Central memory CD8-positive, alpha-beta T cell (primary cell): Measurements from ENCODE around the gene HLTF.
"Not testable (repeated sequence)": the region's sequence is repeated elsewhere in the genome, so short reads cannot be mapped to it uniquely, and the experiment has no call there.

Experiments used
- ATAC-seq: fragments of 150-1000 bp; cut with Tn5 transposase; replicated peaks from 2 replicates; pipeline ENCODE4 v1.10.0; 2022; ENCODE audit warnings: mild to moderate bottlenecking, moderate FRiP score, moderate number of reproducible peaks; ENCODE audit not compliant: poor library complexity, severe bottlenecking; ENCODE audit errors: extremely low read depth
- DNase-seq, 2 donors: peaks; one replicate each; pipeline ENCODE4 v3.0.0; 2021; ENCODE audit warnings: low spot score in 2 of 2
- H3K27ac Mint-ChIP-seq: one replicate; pipeline ENCODE4 v1.8.0; 2022; ENCODE audit warnings: low read depth, mild to moderate bottlenecking, moderate library complexity, mixed read lengths
- H3K27me3 Mint-ChIP-seq: one replicate; pipeline ENCODE4 v1.8.0; 2022; ENCODE audit warnings: mixed read lengths
- H3K36me3 Mint-ChIP-seq: one replicate; pipeline ENCODE4 v1.8.0; 2022; ENCODE audit warnings: mild to moderate bottlenecking, moderate library complexity, mixed read lengths; ENCODE audit not compliant: insufficient read depth
- H3K4me1 Mint-ChIP-seq: one replicate; pipeline ENCODE4 v1.8.0; 2022; ENCODE audit warnings: mixed read lengths
- H3K4me3 Mint-ChIP-seq: one replicate; pipeline ENCODE4 v1.8.0; 2022; ENCODE audit warnings: mild to moderate bottlenecking, moderate library complexity, mixed read lengths
- H3K9me3 Mint-ChIP-seq: one replicate; pipeline ENCODE4 v1.8.0; 2022; ENCODE audit warnings: mixed read lengths

HLTF gene

DNA sequence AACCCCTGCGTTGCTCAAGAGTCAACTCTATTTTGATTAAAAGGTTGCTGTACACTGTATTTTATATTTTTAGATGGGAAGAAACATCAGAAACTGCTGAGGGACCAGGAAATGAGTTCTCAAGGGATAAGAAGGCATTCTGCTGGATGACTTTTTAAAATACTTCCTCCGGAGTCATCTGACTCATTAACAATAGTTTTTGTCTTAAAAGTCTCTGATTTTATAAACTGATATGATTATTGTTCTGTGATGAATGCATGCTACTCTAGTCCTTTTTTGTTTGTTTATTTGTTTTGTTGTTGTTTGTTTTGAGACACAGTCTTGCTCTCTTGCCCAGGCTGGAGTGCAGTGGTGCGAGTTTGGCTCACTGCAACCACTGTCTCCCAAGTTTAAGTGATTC is 18.2 kb upstream of the HLTF start:
- peaks cover 13% of the 10 kb centered on the region for H3K27me3 Mint-ChIP-seq
- no peaks in the 10 kb centered on the region for H3K4me1 Mint-ChIP-seq
- no peaks in the 10 kb centered on the region for H3K9me3 Mint-ChIP-seq
- no peak overlapping the region for H3K4me3 Mint-ChIP-seq
- no peak overlapping the region for H3K27ac Mint-ChIP-seq
- DNase-seq (no peak), ATAC-seq (no peak)
- no peaks in the 10 kb centered on the region for H3K36me3 Mint-ChIP-seq

DNA sequence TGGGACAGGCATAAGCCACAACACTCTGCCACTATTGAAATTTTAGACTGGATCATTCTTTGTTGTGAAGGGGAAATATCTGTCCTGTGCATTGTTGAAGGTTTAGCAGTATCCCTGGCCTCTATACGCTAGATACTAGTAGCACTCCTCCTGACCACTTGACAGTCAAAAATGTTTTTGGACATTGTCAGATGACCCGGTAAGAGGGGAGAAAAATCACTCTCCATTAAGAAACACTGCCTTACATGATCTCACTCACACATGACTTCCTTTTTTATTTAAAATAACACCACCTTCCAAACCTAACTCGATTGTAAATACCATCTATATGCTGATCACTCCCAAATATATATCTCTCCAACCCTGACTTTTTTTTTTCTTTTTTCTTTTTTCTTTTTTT is 15.3 kb upstream of the HLTF start:
- DNase-seq = no peak
- no peak overlapping the region for H3K4me3 Mint-ChIP-seq

DNA sequence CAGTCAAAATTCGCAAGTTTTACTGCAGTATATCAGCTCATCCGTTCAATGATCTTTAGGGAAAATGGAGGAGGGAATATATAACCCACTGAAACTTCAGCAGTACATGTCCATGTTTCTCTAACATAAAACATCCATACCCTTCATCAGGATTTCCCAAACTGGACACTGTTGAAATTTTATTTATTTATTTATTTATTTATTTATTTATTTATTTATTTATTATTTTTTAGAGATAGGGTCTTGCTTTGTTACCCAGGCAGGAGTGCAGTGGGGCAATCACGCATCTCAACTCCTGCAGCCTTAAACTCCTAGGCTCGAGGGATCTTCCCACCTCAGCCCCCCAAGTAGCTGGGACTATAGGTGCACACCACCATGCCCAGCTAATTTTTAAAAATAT is 14.8 kb upstream of the HLTF start:
- ATAC-seq = no peak
- H3K27ac Mint-ChIP-seq = no peak overlapping the region
- no peaks in the 10 kb centered on the region for H3K9me3 Mint-ChIP-seq
- H3K4me1 Mint-ChIP-seq = no peaks in the 10 kb centered on the region
- no peak overlapping the region for H3K4me3 Mint-ChIP-seq
- peaks cover 13% of the 10 kb centered on the region for H3K27me3 Mint-ChIP-seq
- DNase-seq = no peak
- H3K36me3 Mint-ChIP-seq = no peaks in the 10 kb centered on the region

More for the DNA sequence above, 15.3 kb upstream of the HLTF start:
- Mint-ChIP-seq H3K27me3 (peaks cover 13% of the 10 kb centered on the region), H3K4me1 (no peaks in the 10 kb centered on the region), H3K9me3 (no peaks in the 10 kb centered on the region), H3K27ac (no peak overlapping the region), H3K36me3 (no peaks in the 10 kb centered on the region)
- ATAC-seq = no peak

DNA sequence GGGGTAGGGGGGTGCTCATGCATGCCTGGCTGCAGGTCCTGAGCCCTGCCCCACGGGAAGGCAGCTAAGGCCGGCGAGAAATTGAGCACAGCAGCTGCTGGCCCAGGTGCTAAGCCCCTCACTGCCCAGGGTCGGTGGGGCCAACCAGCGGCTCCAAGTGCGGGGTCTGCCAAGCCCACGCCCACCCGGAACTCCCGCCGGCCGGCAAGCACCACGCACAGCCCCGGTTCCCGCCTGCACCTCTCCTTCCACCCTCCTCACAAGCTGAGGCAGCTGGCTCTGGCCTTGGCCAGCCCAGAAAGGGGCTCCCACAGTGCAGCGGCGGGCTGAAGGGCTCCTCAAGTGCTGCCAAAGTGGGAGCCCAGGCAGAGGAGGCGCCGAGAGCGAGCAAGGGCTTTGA is 11.7 kb upstream of the HLTF start:
- peaks cover 13% of the 10 kb centered on the region for H3K27me3 Mint-ChIP-seq
- H3K4me3 Mint-ChIP-seq, DNase-seq, H3K36me3 Mint-ChIP-seq, H3K9me3 Mint-ChIP-seq, ATAC-seq, H3K4me1 Mint-ChIP-seq, H3K27ac Mint-ChIP-seq: not testable (repeated sequence)

DNA sequence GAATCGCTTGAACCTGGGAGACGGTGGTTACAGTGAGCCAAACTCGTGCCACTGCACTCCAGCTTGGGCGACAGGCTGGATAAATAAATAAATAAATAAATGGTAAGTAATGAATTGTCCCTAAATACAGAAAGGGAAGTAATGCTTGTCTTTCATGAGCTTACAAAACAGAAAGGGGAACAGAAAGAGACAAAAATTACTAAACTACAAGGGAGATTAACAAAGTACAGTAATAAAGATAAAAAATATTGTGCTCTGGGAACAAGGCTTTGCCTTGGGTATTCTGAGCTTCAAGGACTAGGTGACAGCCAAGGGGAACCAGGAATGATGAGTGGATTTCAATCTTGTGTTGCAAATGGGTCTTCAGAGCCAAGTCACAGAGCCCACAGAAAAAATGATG is 9.2 kb upstream of the HLTF start:
- Mint-ChIP-seq H3K27me3 (no peaks in the 10 kb centered on the region), H3K36me3 (no peaks in the 10 kb centered on the region), H3K4me1 (no peaks in the 10 kb centered on the region), H3K27ac (no peak overlapping the region), H3K4me3 (no peak overlapping the region), H3K9me3 (no peaks in the 10 kb centered on the region)
- ATAC-seq (no peak), DNase-seq (no peak)

DNA sequence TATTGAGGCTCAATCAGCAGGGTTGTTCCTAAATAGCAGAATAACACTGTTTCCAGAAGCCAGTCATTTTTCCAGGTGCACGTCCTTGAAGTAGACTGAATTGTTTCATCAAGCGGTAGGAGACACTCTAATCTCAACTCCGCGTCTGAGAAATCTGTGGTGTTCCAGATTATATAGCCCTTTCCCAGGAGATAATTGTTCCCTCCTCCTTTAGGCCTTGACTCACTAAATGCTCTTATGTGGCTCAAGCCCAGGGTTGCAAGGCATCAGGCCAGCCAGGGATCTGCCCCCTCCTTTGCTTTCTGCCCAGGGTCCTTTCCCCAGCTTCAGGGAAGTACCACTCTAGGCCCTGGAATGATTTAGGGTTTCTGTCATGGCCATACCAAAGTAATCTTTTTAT is 5.7 kb upstream of the HLTF start:
- Mint-ChIP-seq H3K27ac (no peak overlapping the region), H3K4me3 (no peak overlapping the region)

DNA sequence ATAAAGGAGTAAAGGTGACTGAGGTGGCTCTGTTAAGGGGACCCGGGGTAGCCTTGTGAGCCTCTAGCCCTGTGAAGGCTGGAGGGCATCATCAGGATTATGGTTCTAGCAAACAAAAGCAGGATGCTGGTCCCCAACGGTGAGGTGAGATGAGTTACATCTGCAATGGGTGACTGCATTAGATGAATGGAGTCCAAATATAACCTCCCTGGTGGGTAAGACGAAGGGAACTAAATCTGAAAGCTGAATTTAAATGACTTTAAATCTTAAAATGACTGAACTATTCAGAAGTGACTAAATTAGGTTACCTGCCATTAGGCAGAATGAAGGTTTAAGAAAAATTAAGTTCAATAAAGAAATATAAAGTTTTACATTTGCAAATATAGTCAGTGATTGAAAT is 4.6 kb upstream of the HLTF start:
- DNase-seq = no peak
- H3K27ac Mint-ChIP-seq = no peak overlapping the region
- H3K36me3 Mint-ChIP-seq = peaks cover 11% of the 10 kb centered on the region

More for the DNA sequence above, 5.7 kb upstream of the HLTF start:
- H3K27me3 Mint-ChIP-seq = no peaks in the 10 kb centered on the region
- H3K36me3 Mint-ChIP-seq = peaks cover 4% of the 10 kb centered on the region
- DNase-seq (no peak), ATAC-seq (no peak)
- H3K9me3 Mint-ChIP-seq = no peaks in the 10 kb centered on the region
- no peaks in the 10 kb centered on the region for H3K4me1 Mint-ChIP-seq

DNA sequence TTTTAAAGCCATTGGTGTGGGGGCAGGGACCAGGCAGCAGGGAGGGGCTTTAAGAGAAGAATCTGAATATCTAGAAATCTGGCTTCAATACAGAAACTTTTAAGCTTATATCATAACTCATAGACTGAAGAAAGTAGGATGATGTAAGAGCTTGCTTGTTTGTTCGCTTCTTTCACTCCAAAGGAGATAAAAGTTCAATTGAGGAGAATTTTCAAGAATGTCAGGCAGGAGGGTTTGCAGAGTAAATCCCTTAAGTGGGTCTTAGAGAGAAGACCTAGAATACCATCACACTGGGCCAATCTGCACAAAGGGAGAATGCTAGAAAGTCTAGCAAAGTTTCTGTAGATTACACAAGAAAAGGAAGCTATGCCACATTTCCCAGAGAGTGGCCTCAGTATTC is 4.1 kb upstream of the HLTF start:
- Mint-ChIP-seq H3K9me3 (no peaks in the 10 kb centered on the region), H3K27ac (no peak overlapping the region), H3K4me3 (no peak overlapping the region), H3K27me3 (no peaks in the 10 kb centered on the region), H3K36me3 (peaks cover 14% of the 10 kb centered on the region), H3K4me1 (peaks cover 4% of the 10 kb centered on the region)
- no peak for DNase-seq
- ATAC-seq = no peak

More for the DNA sequence above, 4.6 kb upstream of the HLTF start:
- H3K27me3 Mint-ChIP-seq = no peaks in the 10 kb centered on the region
- H3K4me1 Mint-ChIP-seq = no peaks in the 10 kb centered on the region
- no peak overlapping the region for H3K4me3 Mint-ChIP-seq
- no peaks in the 10 kb centered on the region for H3K9me3 Mint-ChIP-seq
- no peak for ATAC-seq

DNA sequence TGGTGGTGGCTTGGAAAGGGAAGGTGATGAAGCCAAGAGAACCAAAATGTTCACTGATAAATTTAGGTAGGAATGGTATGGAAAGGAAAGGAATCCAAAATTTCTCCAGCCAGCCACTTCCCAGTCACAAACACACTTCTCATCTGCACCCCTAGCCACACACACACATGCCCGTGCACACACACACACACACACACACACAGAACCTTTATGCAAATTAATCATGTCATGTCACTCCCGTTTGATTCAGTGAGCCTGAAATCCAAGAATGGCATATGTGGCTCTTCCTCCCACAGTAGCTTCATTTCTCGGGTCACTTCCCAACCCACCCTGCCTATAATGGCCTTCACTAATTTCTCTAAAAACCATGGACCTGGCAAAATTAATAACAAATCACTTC is 3.1 kb upstream of the HLTF start:
- no peak for ATAC-seq
- no peaks in the 10 kb centered on the region for H3K9me3 Mint-ChIP-seq
- H3K36me3 Mint-ChIP-seq = peaks cover 14% of the 10 kb centered on the region
- no peak for DNase-seq
- no peaks in the 10 kb centered on the region for H3K27me3 Mint-ChIP-seq
- H3K27ac Mint-ChIP-seq = no peak overlapping the region
- H3K4me1 Mint-ChIP-seq = peaks cover 15% of the 10 kb centered on the region
- H3K4me3 Mint-ChIP-seq = no peak overlapping the region

DNA sequence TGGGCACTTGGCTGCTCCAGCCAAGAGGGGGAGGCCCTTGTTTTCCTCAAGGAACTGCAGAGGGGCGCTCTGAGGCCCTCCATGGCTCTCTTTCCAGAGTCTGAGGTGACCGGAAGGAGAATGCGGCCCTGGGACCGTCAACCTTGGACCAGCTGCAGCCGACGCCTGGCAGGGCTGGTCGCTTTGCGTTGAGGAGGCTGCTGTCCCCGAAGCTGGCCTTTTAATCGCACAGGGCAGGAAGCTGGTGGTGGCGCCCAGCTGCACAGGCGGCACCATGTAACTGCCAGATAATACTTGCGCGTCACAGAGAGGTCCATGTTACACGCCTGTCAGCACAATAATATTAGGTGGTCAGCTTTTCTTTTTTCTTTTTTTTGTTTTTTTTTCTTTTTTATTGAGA is 875 bp upstream of the HLTF start:
- H3K27me3 Mint-ChIP-seq = no peaks in the 10 kb centered on the region
- H3K9me3 Mint-ChIP-seq = no peaks in the 10 kb centered on the region
- H3K27ac Mint-ChIP-seq = no peak overlapping the region
- DNase-seq (no peak), ATAC-seq (no peak)
- H3K36me3 Mint-ChIP-seq = peaks cover 14% of the 10 kb centered on the region
- peaks cover 20% of the 10 kb centered on the region for H3K4me1 Mint-ChIP-seq
- peak overlapping the region; percentile 96 for H3K4me3 Mint-ChIP-seq

DNA sequence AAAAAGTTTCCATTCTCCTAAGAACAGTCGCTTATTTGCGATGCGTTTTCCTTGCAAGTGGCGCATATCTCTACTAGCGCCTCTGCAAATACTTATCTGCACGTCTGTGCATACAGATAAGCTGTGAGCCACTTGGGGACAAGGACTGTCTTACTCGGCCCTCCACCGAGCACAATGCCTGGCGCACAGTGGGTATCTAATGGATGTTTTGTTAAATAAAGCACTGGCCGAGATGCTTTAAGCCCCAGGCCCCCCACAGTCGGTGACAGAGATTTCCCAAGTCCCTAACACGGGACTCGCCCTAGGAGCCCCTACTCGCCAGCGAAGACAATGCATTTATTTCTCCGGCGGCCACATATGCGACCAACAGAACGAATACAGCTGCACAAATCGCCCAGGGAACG is 503 bp downstream of the HLTF start:
- ATAC-seq (peak; percentile 63), DNase-seq (no peak)
- H3K27me3 Mint-ChIP-seq = no peaks in the 10 kb centered on the region
- H3K4me1 Mint-ChIP-seq = peaks cover 20% of the 10 kb centered on the region
- peaks cover 17% of the 10 kb centered on the region for H3K36me3 Mint-ChIP-seq
- H3K9me3 Mint-ChIP-seq = no peaks in the 10 kb centered on the region
- H3K4me3 Mint-ChIP-seq = peak overlapping the region; percentile 96
- H3K27ac Mint-ChIP-seq = peak overlapping the region; percentile 76

DNA sequence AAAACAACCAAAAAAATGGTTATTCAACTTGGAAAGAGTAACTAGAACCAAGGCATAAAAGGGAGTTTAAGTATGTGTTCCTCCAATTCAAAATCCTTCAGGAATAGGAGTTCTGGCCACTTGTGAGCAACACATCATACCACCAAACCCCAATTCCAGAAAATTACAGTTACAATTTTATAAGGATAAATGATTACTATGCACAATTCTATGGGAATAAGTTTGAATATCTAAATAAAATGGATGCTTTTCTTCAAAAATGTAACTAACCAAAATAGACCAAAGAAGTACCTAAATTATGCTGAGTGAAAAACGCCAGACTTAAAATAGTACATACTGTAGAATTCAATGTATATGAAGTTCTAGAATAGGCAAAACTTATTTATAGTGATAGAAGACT is 4.6 kb downstream of the HLTF start:
- peaks cover 20% of the 10 kb centered on the region for H3K4me1 Mint-ChIP-seq
- ATAC-seq (no peak), DNase-seq (no peak)
- no peak overlapping the region for H3K4me3 Mint-ChIP-seq
- no peaks in the 10 kb centered on the region for H3K27me3 Mint-ChIP-seq
- H3K36me3 Mint-ChIP-seq = peaks cover 17% of the 10 kb centered on the region
- no peaks in the 10 kb centered on the region for H3K9me3 Mint-ChIP-seq
- no peak overlapping the region for H3K27ac Mint-ChIP-seq

DNA sequence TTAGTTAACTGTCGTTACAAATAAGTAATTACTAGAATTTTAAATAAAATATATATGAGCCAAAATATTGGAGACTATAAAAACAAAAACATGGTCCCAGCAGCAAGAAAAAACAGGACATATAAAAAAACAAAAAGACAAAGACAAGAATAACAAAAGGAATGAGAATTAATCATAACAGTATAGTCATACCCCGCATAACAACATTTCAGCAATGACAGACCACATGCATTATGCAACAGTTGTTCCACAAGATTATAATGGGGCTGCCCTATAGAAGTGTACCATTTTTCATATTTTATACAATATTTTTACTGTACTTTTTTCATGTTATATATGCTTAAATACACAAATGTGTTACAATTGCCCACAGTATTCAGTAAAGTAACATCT is 5.6 kb downstream of the HLTF start:
- ATAC-seq (no peak), DNase-seq (no peak)
- Mint-ChIP-seq H3K27ac (no peak overlapping the region), H3K36me3 (peaks cover 9% of the 10 kb centered on the region), H3K4me3 (no peak overlapping the region), H3K27me3 (no peaks in the 10 kb centered on the region), H3K4me1 (peaks cover 18% of the 10 kb centered on the region), H3K9me3 (no peaks in the 10 kb centered on the region)
